ENCODE results near the gene DGKB.

GRCh38 chr7:14287398-14287797 is 615.2 kb downstream of the DGKB start:
- TF ChIP-seq CTCF (IDR thresholded peaks at IDR 0.05) (no peak), POLR2A (IDR thresholded peaks at IDR 0.05) (no peak)

Measured in body of pancreas (tissue), 4 donors.